OCI-LY7 (cell line): Measurements from ENCODE around the gene PSKH1. TPM values are rescaled to one million over a fixed set of nuclear protein-coding genes. Genes with fewer than 3 reads are reported as not detected.
A peak's percentile ranks its signal among the peaks of the same experiment; 100 is the strongest.

Experiments used
- BruUV-seq: library from RNA; stranded (reverse); fragments of 400-500 nt; replicated peaks from 2 replicates; lab custom pipeline; 2021; lab: Mats Ljungman, UMichigan
- CTCF ChIA-PET: fragments of 300-600 bp; sonication (Branson Sonifier 250); formaldehyde crosslinking; loops from one replicate; lab custom pipeline; 2022; ENCODE audit warnings: antibody characterized with exemption; ENCODE audit not compliant: unreplicated experiment; lab: Charles Lee
- POLR2A ChIA-PET: fragments of 300-600 bp; sonication (Branson Sonifier 250); formaldehyde crosslinking; loops from one replicate; lab custom pipeline; 2022; ENCODE audit warnings: antibody characterized with exemption; lab: Charles Lee
- DNase-seq: peaks from one replicate; pipeline ENCODE4 v3.0.0-alpha.2; 2015; ENCODE audit warnings: low spot score
- H2AFZ ChIP-seq: fragments of 200-600 bp; sonication (generic), shearing (Covaris generic); 2 replicates; pipeline ENCODE4 v1.6.1; 2014; ENCODE audit warnings: mild to moderate bottlenecking, antibody characterized with exemption, low read length, moderate library complexity
- H3K27ac ChIP-seq: fragments of 200-600 bp; sonication (generic); 2 replicates; pipeline ENCODE4 v1.5.1; 2014; ENCODE audit warnings: mixed run types, low read depth, mild to moderate bottlenecking, moderate library complexity, low read length, inconsistent platforms; ENCODE audit not compliant: poor library complexity, severe bottlenecking
- H3K36me3 ChIP-seq: fragments of 200-600 bp; sonication (generic); 2 replicates; pipeline ENCODE4 v1.6.1; 2014; ENCODE audit warnings: mild to moderate bottlenecking, antibody characterized with exemption, low read length, moderate library complexity, mixed read lengths; ENCODE audit not compliant: insufficient read depth
- H3K4me1 ChIP-seq: fragments of 200-600 bp; sonication (generic); 2 replicates; pipeline ENCODE4 v1.5.1; 2014; ENCODE audit warnings: mild to moderate bottlenecking, low read length; ENCODE audit not compliant: insufficient read depth, poor library complexity, severe bottlenecking
- H3K4me2 ChIP-seq: fragments of 200-600 bp; sonication (generic); 2 replicates; pipeline ENCODE4 v1.6.1; 2014; ENCODE audit warnings: mild to moderate bottlenecking, low read length
- H3K4me3 ChIP-seq: fragments of 200-600 bp; sonication (generic); 2 replicates; pipeline ENCODE4 v1.5.1; 2014; ENCODE audit warnings: mild to moderate bottlenecking, low read depth, low read length; ENCODE audit not compliant: poor library complexity, severe bottlenecking
- H3K79me2 ChIP-seq: fragments of 200-600 bp; sonication (generic); 2 replicates; pipeline ENCODE4 v1.6.1; 2016; ENCODE audit warnings: low read depth, mild to moderate bottlenecking, low read length, moderate library complexity, mixed read lengths; ENCODE audit not compliant: insufficient read depth
- H3K9me2 ChIP-seq: fragments of 200-600 bp; sonication (generic); 2 replicates; pipeline ENCODE4 v1.6.1; 2016; ENCODE audit warnings: mild to moderate bottlenecking, low read length, mixed read lengths; ENCODE audit not compliant: insufficient read depth
- H3K9me3 ChIP-seq: fragments of 200-600 bp; sonication (generic); 2 replicates; pipeline ENCODE4 v1.6.1; 2014; ENCODE audit warnings: mild to moderate bottlenecking, mixed run types, low read length, mixed read lengths
- H4K20me1 ChIP-seq: fragments of 200-600 bp; sonication (generic); 2 replicates; pipeline ENCODE4 v1.6.1; 2014; ENCODE audit warnings: mild to moderate bottlenecking, antibody characterized with exemption, low read length, moderate library complexity, mixed read lengths; ENCODE audit not compliant: insufficient read depth
- EZH2phosphoT487 ChIP-seq: fragments of 200-600 bp; sonication (generic); IDR thresholded peaks from 2 replicates; pipeline ENCODE4 v1.6.1; 2018; ENCODE audit warnings: low read depth, borderline replicate concordance, mild to moderate bottlenecking, mixed run types, antibody characterized with exemption, low read length, moderate library complexity, mixed read lengths
- intact Hi-C: fragments of 100-400 bp; cut with micrococcal nuclease; formaldehyde crosslinking; loops from one replicate; pipeline ENCODE4 v1.10.0; 2022; ENCODE audit not compliant: unreplicated experiment
- total RNA-seq, 2 experiments: library from RNA; depleted of rRNA in 1 of 2; stranded (reverse); fragments of >200 nt in 1 of 2; shearing (Covaris generic) in 1 of 2; gene quantifications; 2 replicates each; pipeline ENCODE4 v1.2.3, GENCODE V29; 2014 to 2022
- TF ChIP-seq, protein P1 (sequence below): fragments of 200-600 bp; sonication (generic); conservative IDR thresholded peaks from 2 replicates; pipeline ENCODE4 v1.5.1; 2014; ENCODE audit warnings: mild to moderate bottlenecking, antibody characterized with exemption, low read length, moderate library complexity, mixed read lengths

The PSKH1 gene
- total RNA-seq, 2 experiments from 2014 or later, result 10.4 to 27.1 TPM

DNA sequence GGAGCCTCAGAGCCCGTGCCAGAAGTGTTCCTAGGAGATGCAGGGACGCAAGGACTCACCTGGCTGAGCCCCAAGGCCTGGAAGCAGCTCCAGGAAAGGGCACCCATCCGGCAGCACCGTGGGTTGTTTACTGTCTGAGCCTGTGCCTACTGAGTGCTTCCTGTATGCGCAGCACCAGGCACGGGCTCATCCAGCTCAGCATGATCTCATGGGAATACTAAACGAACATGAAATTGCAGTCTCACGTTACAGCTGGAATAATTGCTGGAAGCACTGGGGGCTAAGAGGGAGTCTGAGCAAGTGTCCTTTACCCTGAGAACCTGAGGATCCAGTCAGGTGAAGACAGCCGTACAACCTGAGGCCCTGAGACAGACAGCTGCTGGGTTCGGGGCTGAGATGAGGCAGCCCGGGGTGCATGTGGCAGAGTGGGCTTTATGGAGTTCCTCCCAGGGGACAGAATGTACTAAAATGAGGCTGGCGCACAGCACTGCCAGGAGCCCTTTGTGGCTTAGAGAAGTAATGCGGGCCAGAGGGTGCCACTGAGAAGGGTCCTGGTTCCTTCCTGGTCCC is 33.2 kb downstream of the PSKH1 start:
- H3K4me3 ChIP-seq, result no peak overlapping the region
- no peaks in the 10 kb centered on the region for H3K9me2 ChIP-seq
- peaks cover 26% of the 10 kb centered on the region; the same call in 1 of the 2 replicates for H3K36me3 ChIP-seq
- H3K9me3 ChIP-seq, result no peaks in the 10 kb centered on the region
- intact Hi-C loops, result no loop called here
- no peak overlapping the region for H3K27ac ChIP-seq
- no peak for DNase-seq
- no peak overlapping the region for H2AFZ ChIP-seq
- no peaks in the 10 kb centered on the region for H3K79me2 ChIP-seq
- H4K20me1 ChIP-seq, result peaks cover 4% of the 10 kb centered on the region; the same call in 1 of the 2 replicates
- ChIA-PET POLR2A (no interaction called here), CTCF (interaction anchor here (1.0 to 1.2 kb wide), 2 partner anchors 13 to 43 kb away, joined by 3 read pairs; no protein-coding TSS in a partner anchor)
- peak overlapping the region; percentile 1; the same call in 1 of the 2 replicates for H3K4me2 ChIP-seq
- BruUV-seq, result no TSS peak
- peaks cover 10% of the 10 kb centered on the region for H3K4me1 ChIP-seq
- no peak for TF ChIP-seq EZH2phosphoT487
- TF ChIP-seq, protein P1, sequence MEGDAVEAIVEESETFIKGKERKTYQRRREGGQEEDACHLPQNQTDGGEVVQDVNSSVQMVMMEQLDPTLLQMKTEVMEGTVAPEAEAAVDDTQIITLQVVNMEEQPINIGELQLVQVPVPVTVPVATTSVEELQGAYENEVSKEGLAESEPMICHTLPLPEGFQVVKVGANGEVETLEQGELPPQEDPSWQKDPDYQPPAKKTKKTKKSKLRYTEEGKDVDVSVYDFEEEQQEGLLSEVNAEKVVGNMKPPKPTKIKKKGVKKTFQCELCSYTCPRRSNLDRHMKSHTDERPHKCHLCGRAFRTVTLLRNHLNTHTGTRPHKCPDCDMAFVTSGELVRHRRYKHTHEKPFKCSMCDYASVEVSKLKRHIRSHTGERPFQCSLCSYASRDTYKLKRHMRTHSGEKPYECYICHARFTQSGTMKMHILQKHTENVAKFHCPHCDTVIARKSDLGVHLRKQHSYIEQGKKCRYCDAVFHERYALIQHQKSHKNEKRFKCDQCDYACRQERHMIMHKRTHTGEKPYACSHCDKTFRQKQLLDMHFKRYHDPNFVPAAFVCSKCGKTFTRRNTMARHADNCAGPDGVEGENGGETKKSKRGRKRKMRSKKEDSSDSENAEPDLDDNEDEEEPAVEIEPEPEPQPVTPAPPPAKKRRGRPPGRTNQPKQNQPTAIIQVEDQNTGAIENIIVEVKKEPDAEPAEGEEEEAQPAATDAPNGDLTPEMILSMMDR, result no peak

DNA sequence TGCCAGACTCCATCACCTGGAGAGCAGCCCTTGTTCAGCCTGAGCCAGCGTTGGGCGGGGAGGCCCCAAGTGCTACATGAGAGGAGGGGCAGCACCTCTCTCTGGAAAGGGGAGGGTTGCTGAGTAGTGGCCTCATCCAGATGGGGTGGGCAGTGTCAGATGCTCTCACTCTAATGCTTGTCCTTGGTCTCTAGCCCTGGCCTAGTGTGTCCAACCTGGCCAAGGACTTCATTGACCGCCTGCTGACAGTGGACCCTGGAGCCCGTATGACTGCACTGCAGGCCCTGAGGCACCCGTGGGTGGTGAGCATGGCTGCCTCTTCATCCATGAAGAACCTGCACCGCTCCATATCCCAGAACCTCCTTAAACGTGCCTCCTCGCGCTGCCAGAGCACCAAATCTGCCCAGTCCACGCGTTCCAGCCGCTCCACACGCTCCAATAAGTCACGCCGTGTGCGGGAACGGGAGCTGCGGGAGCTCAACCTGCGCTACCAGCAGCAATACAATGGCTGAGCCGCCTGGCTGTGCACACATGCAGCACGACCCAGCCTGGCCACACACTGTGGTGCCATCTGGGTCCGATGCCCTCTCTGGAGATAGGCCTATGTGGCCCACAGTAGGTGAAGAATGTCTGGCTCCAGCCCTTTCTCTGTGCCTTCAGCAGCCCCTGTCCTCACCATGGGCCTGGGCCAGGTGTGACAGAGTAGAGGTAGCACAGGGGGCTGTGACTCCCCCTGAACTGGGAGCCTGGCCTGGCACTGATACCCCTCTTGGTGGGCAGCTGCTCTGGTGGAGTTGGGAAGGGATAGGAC is 34.3 kb downstream of the PSKH1 start:
- BruUV-seq, result no TSS peak
- POLR2A ChIA-PET, result no interaction called here
- Histone ChIP-seq H3K36me3 (peaks cover 31% of the 10 kb centered on the region; the same call in 1 of the 2 replicates), H2AFZ (no peak overlapping the region), H3K9me3 (no peaks in the 10 kb centered on the region), H3K79me2 (no peaks in the 10 kb centered on the region), H3K9me2 (no peaks in the 10 kb centered on the region), H4K20me1 (peaks cover 4% of the 10 kb centered on the region; the same call in 1 of the 2 replicates), H3K4me1 (peaks cover 10% of the 10 kb centered on the region), H3K4me2 (no peak overlapping the region), H3K27ac (no peak overlapping the region), H3K4me3 (no peak overlapping the region)
- TF ChIP-seq EZH2phosphoT487, result no peak
- TF ChIP-seq, protein P1, result no peak
- intact Hi-C loops, result no loop called here
- no peak for DNase-seq
- CTCF ChIA-PET, result interaction anchor here (1.2 kb wide), 1 partner anchor 12 kb away, joined by 3 read pairs; no protein-coding TSS in a partner anchor
